GM19452 (cell line): ENCODE measurements around the gene SHISA4.
"Not testable (repeated sequence)": the region's sequence is repeated elsewhere in the genome, so short reads cannot be mapped to it uniquely, and the experiment has no call there.

Experiments used
- ATAC-seq: cut with Tn5 transposase; IDR thresholded peaks from one replicate; pipeline ENCODE4 v1.9.1; 2021; ENCODE audit not compliant: unreplicated experiment

SHISA4 gene

DNA sequence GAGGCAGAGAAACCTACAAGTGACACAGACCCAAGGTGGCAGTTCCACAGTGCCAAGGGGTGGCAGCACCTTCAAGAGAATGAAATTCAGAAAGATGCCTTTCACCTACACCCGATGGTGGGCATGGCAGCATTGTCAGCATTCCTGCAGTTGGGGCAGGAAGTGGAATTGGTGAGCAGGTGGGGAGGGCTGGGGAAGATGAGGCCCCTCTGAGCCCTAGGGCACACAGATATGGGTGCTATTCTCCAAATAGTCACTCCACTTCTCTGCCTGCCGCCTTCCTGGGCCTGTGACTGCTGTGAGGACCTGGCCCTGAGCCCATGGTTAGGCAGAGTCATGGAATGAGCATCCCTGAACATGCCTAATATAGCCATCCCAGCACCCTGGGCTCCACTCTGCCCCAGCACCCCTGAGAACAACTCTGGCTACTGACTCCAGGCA lies 8.3 kb downstream of the SHISA4 start:
- ATAC-seq: no peak

GRCh38 chr1:201898240-201898894 lies 9.7 kb downstream of the SHISA4 start:
- ATAC-seq: no peak

DNA sequence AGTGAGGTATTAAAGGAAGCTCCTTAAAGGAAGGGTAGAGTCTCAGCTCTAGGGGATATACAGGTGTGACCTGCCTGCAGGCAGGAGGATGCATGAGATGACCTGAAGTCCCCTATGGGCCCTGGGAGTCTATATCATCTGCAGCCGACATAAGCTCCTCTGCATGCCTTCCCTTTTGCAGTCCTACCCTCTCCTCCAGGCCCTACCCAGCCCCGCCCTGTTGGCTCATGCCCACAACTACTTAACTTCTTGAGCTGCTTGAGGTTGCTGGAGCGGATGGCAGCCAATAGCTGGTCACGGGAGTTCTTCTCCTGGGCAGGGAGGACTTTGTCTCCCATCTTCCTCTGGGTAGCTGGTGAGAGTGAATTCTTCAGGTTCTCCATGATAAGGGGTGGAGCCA lies 10.3 kb downstream of the SHISA4 start:
- no peak for ATAC-seq

GRCh38 chr1:201899683-201900429 lies 11.2 kb downstream of the SHISA4 start:
- ATAC-seq: no peak

- ATAC-seq: no peak
Measured at GRCh38 chr1:201900476-201900875, 11.8 kb downstream of the SHISA4 start.

DNA sequence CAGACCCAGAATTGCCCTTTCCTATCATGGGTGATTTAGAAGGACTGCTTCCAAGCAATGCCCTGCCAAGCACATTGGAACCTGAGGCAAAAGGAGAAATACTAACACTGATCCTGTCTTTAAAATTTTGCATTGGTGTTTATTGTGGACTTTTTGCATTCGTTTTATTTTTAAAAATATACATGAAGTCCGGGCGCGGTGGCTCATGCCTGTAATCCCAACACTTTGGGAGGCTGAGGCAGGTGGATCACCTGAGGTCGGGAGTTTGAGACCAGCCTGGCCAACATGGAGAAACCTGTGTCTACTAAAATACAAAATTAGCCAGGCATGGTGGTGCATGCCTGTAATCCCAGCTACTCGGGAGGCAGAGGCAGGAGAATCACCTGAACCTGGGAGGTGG lies 12.3 kb downstream of the SHISA4 start:
- ATAC-seq: not testable (repeated sequence)

DNA sequence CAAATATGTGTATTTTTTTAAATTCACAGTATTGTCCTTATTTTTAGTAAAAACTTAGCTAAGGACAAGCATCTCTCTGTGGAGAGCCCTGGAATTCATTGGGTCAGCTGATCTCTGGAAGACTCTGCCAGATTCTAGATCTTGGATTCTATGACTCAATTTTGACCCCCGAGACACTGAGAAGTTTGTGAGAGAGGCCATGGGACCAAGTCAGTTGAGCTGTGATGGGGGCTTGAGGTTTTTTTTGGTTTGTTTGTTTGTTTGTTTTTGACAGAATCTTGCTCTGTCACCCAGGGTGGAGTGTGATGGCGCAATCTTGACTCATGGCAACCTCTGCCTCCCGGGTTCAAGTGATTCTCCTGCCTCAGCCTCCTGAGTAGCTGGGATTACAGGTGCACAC lies 13.5 kb downstream of the SHISA4 start:
- no peak for ATAC-seq

- ATAC-seq: no peak
Measured at GRCh38 chr1:201903135-201903534, 14.4 kb downstream of the SHISA4 start.

GRCh38 chr1:201904579-201904978 lies 15.9 kb downstream of the SHISA4 start:
- no peak for ATAC-seq

- no peak for ATAC-seq
Measured at GRCh38 chr1:201905234-201905890, 16.7 kb downstream of the SHISA4 start.

GRCh38 chr1:201906336-201906735 lies 17.6 kb downstream of the SHISA4 start:
- no peak for ATAC-seq

- no peak for ATAC-seq
Measured at GRCh38 chr1:201907621-201908020, 18.9 kb downstream of the SHISA4 start.

DNA sequence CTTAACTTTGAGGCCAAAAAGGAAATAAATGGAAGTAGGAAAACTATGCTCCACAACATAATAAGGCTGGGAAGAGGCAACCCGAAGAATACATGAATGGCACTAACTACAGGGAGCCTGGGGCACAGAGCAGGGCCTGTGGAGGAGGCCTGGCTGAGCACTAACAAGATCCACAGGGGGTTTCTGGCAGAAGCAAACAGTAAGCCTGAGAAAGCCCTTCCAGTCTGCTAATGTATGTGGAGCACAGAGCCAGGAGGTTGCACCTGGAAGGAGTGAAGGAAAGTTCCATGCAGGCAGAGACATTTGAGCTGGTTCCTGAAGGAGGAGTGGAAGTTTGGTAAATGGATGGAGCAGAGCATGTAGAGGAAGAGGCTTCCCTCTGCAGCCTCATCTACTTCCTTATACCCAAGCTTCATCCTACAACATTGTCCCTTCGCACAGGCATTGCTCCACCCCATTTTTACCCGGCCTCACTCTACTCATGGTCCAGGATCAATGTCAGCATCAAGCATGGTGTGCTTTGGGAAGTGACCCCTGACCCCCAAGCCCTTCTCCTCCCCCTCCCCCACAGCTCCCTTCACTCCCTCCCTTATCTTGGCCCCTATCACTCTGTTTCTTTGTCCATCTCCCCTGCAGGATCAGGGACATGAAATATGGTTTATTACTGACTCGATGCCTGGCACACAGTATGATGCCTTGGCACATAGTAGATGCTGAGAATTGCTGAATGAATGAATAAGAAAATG lies 23.3 kb downstream of the SHISA4 start:
- no peak for ATAC-seq

GRCh38 chr1:201912832-201913231 lies 24.1 kb downstream of the SHISA4 start:
- ATAC-seq: no peak

- ATAC-seq: no peak
Measured at GRCh38 chr1:201914456-201915235, 25.9 kb downstream of the SHISA4 start.

- no peak for ATAC-seq
Measured at GRCh38 chr1:201916649-201917249, 28.1 kb downstream of the SHISA4 start.

DNA sequence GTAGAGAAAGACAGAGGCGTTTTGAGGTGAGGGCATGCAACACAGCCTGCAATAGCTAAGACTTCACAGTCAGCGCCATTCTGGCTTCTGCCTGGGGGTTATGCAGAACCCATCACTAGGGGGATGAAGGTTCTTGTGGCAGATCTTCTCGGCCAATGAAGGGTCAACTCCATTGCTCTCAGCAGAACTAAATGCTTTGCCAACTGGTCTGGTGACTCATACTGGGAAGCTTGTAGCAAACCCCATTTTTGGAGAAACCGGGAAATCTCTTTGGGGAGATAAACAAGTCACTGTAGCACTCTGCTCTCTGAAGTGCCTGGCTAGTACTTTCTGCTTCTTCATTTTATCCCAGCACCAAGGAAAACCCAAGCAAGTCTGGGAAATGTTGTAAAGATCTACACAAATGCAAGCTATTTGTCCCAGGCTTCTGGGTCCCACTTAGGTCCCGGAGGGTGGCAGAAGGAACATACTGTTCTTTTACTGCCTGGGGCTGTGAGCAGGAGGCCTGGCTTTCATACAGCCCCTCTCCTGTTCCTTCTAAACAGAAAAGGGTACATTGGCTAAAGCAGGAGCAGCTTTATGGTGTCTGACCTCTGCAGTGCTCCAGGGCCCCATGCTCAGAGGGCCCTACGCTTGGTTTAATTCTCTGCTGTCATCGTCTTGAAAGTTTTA lies 28.8 kb downstream of the SHISA4 start:
- ATAC-seq: no peak

DNA sequence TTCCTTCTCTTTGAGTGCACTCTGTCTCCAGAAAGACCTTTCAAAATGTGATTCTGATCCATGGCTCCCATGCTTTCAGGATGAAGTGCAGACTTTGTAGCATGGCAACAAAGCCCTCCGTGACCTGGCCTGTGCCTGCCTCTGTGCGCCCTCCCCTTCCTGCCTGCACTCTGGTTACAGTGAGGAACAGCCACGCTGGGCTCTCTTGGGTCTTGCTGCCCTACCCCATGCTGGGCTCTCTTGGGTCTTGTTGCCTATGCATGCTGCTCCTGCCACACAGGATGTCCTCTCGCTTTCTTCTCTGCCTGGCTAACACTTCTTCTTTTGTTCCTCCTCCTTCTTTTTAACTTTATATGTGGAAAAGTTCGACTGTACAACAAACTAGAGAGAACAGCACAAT lies 29.6 kb downstream of the SHISA4 start:
- ATAC-seq: no peak

- ATAC-seq: no peak
Measured at GRCh38 chr1:201921952-201922558, 33.4 kb downstream of the SHISA4 start.

GRCh38 chr1:201925301-201925567 lies 36.5 kb downstream of the SHISA4 start:
- ATAC-seq: no peak
